GM12891 (cell line): ENCODE measurements around the gene GRIA3.

ENCODE experiments used
- POLR2A ChIP-seq: IDR thresholded peaks from 2 replicates; pipeline ENCODE4 v1.6.1; 2011; ENCODE audit warnings: low read depth, low read length, control low read depth
- POLR2AphosphoS5 ChIP-seq: IDR thresholded peaks from 2 replicates; pipeline ENCODE4 v1.6.1; 2011; ENCODE audit warnings: low read depth, low read length, control low read depth
- POU2F2 ChIP-seq: IDR thresholded peaks from 2 replicates; pipeline ENCODE4 v1.6.1; 2011; ENCODE audit warnings: low read depth, mild to moderate bottlenecking, control low read depth, low read length, moderate library complexity
- TAF1 ChIP-seq: IDR thresholded peaks from 2 replicates; pipeline ENCODE4 v1.6.1; 2011; ENCODE audit warnings: low read depth, low read length, control low read depth

GRCh38 chrX:123184219-123184865 lies at the start of gene GRIA3:
- TF ChIP-seq TAF1 (no peak), POLR2AphosphoS5 (no peak), POLR2A (no peak), POU2F2 (no peak)
